GM11168 (cell line): ENCODE results near the gene EIF3B.
"Not testable (repeated sequence)": the region's sequence is repeated elsewhere in the genome, so short reads cannot be mapped to it uniquely, and the experiment has no call there.

Experiments used
- in situ Hi-C: fragments of 300-500 bp; cut with MboI; formaldehyde crosslinking; loops from one replicate; pipeline ENCODE4 v1.12.0; 2022; ENCODE audit warnings: low sequenced_read_pairs; ENCODE audit not compliant: unreplicated experiment

EIF3B gene

DNA sequence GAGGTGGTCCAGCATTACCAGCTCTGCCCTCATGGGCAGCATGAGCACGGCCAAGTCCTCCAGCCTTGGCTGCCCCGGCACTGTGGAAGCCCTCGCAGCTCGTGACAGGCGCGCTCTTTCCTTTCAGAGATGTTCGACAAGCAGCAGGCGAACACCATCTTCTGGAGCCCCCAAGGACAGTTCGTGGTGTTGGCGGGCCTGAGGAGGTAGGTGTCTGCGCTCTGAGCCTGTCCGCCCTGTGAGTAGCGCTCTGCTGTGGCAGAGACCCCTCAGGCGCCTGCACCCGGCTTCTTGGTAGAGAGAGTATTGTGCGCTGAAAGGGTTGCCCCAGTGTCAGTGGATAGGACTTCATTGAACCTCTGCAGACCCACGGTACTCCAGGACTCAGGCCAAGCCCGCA lies 19.8 kb downstream of the EIF3B start:
- in situ Hi-C loops: no loop called here

DNA sequence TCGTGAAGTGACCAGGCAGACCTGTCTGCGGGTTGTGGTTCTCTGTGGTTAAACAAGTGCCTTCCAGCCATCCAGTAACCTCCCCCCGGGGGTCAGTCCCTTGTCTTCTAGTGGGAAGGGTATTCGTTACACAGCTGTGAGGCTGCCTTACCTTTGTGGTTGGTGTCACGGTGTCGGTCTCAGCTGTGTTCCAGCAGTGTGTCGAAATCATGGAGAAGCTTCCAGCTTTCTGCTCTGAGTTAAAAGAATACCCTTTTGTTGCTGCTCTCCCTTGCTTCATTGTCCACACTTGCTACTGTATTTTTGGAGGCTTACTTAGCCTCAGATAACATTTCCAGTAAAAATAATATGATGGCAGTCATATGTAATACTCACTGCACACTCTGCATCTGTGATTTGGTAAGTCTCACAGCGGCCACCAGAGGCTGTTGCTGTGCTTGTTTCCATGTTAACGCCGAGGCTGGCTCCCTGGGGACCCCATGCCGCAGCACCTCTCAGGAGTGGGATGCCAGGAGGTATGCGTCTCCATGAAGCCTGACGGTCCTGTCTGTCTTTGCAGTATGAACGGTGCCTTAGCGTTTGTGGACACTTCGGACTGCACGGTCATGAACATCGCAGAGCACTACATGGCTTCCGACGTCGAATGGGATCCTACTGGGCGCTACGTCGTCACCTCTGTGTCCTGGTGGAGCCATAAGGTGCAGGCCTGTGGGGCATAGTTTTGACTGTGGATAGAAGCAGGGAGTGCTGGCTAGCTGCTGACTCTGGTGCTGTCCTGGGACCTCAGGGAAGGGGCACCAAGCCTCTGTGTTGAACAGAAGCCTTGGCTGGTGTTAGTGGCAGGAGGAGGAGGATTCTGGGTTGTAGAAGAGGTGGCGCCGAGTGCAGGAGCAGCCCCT lies 20.5 kb downstream of the EIF3B start:
- in situ Hi-C loops: no loop called here

DNA sequence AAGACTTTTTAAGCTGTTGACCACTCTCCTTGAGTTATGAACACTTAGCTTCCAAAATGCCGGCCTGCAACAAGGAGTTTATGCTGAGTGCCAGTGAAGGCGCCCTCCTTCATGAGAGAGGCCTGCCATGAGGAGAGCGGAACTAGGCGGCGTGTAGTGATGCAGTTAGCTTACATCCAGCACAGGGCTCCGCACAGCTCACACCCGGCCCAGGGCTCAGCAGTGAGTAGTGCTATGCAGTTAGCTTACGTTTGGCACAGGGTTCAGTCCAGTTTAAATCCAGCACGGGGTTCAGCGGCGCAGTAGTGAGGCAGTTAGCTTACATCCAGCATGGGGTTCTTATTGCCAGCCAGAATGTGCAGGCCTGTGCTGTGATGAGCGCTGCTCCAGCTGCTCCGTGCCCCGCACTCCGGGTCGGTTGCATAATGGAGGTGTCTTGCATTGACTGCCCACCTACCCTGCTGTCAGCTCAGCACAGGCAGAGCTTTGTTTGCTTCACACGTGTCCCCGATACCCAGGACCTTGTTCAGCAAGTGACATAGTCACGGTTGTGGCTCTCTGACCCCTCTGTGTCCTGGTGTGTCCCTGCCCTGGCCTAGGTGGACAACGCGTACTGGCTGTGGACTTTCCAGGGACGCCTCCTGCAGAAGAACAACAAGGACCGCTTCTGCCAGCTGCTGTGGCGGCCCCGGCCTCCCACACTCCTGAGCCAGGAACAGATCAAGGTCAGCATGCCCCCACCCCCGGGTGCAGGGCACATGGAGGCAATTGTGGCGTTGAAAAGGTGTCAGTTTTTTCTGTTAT lies 21.9 kb downstream of the EIF3B start:
- in situ Hi-C loops: no loop called here

DNA sequence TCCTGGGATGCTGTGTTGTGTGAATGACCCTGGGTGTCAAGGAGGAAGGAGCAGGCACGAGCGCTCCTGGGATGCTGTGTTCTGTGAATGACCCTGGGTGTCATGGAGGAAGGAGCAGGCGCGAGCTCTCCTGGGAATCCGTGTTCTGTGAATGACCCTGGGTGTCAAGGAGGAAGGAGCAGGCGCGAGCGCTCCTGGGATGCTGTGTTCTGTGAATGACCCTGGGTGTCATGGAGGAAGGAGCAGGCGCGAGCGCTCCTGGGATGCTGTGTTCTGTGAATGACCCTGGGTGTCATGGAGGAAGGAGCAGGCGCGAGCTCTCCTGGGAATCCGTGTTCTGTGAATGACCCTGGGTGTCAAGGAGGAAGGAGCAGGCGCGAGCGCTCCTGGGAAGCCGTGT lies 22.9 kb downstream of the EIF3B start:
- in situ Hi-C loops: not testable (repeated sequence)

DNA sequence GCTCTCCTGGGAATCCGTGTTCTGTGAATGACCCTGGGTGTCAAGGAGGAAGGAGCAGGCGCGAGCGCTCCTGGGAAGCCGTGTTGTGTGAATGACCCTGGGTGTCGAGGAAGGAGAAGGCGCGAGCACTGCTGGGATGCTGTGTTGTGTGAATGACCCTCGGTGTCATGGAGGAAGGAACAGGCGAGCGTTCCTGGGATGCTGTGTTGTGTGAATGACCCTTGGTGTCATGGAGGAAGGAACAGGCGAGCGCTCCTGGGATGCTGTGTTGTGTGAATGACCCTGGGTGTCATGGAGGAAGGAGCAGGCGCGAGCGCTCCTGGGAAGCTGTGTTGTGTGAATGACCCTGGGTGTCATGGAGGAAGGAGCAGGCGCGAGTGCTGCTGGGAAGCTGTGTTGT lies 23.5 kb downstream of the EIF3B start:
- in situ Hi-C loops: not testable (repeated sequence)

DNA sequence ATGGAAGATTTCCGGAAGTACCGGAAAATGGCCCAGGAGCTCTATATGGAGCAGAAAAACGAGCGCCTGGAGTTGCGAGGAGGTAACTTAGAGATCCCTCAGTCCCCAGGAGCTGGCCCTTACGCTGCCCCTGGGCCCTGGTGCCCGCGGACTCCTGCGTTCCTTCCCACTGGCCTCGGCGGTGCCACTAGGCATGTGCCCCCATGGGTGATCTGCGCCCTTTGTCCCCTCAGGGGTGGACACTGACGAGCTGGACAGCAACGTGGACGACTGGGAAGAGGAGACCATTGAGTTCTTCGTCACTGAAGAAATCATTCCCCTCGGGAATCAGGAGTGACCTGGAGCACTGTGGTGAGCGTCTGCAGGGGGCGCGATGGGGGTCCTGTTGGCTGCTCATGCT lies 24.5 kb downstream of the EIF3B start:
- in situ Hi-C loops: no loop called here

DNA sequence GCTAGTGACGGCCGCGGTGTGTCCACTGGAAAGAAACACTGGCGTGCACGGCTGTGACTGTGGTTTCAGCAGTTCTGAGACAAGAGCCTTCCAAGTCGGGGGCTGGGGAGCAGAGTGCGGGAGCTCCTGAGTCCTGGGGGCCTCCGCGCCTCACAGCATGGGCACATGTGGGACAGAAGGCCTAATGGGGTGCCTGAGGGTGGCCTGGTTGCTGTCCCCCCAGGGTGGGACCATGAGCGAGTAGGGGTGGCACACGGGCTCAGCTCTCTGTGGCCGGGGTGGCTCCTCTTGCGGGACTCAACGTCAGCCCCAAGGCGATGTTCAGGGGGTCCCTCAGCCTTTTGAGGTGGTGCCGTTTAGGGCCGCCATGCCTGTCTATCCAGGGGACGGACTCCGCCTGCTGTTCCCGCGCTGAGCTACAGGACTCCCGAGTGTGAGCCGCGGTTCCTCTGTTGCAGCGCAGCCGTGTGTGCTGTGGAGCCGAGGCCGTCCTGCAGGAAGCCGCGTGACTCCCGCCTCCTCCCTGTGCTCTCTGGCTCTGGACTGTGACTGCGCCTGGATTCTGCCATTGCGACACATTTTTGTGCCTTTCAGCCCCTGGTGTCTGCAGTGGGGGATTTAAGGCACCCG lies 25.3 kb downstream of the EIF3B start:
- in situ Hi-C loops: no loop called here

DNA sequence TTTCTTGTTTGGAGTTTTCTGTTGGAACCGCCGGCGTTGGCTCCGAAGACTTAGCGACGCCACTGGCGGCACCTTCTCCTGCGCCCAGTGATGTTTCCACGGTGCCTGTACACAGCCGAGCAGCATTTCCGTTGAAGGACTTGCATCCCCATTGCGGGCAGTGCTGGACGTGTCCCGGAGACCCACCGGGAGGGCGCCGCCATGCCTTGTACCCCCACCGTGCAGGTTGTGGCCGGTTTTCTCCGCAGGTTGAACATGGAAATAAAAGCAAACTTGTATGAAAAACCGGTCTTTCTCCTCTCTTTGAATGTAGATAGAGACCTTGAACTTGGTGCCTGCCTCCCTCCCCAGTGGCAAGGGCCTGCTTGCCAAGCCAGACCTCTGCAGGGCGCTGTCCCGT lies 25.8 kb downstream of the EIF3B start:
- in situ Hi-C loops: no loop called here

DNA sequence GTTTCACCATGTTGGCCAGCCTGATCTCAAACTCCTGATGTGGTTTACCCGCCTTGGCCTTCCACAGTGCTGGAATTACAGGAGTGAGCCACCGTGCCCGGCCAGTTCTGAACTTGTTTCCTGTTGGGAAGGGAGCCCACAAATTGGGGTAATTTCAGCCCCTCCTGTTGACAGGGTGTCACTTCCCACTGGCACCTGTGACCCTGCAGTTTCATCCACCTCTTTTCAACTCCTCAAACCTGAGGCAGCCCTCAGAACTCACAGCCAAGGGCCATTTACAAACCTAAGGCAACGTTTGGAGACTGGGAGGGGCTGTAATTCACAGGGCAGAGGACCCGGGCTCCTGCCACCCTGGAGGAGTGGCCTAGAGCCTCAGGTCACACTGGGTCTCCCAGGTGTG lies 26.6 kb downstream of the EIF3B start:
- in situ Hi-C loops: no loop called here

DNA sequence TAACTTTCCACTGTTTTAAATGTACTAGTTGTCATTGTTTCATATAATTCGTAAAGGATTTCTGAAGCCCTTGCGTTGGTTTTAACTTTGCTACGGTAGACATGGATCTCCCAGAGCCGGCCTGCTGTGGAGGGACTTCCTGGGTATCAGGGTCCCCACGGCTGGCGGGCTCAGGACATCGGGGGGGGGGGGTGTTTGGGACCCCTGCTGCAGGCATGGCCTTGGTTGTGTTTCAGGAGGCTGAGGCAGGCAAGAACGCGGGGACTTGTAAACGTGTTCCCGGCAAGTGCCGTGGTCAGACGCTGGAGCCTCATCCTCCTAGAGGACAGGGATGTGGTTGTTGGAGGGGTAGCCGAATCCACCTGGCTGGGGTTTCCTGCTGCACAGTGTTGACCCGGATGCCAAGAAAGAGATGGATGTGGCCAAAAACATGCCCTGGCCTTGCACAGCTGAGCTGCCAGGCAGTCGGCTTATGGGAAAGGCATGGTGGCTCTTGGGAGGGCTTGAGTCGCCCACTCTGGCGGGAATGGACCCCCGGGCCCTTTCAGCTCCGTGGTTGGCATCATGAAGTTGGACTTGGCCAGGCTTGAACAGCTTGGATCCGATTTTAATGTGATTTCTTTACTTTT lies 27.4 kb downstream of the EIF3B start:
- in situ Hi-C loops: no loop called here

DNA sequence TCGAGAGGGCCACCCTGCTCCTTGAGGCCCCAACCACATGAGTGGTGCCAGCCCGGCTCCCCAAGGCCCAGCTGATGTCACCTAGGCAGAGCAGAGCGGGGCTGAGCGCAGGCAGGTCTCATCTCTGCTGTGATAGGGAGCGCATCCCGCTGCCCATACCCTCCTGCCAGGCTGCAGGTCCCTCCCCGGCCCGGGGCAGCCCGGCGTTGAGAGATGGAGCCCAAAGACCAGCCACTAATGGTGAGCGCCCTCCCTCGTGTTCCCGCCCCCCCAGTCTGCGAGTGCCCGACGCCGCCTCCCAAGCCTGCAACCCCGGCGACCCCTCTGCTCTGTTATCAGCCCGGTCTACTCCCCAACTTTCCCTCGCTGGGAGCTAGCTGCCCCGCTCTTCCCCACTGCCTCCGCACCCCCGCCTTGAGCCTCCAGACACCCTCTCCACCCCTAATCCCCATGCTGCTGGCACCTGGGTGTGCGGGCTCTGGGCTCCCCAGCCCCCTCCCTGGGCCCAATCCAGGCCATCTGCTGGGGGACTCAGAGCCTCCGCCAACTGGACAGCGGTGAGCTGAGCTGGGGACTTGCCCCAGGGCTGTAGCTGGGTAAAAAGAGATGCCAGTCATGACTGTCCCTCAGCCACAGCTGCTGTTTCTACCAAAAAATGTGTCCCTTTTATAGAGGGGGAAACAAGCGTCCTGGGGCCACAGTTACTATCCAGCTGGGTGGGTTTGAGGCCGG lies 29.1 kb downstream of the EIF3B start:
- in situ Hi-C loops: no loop called here

DNA sequence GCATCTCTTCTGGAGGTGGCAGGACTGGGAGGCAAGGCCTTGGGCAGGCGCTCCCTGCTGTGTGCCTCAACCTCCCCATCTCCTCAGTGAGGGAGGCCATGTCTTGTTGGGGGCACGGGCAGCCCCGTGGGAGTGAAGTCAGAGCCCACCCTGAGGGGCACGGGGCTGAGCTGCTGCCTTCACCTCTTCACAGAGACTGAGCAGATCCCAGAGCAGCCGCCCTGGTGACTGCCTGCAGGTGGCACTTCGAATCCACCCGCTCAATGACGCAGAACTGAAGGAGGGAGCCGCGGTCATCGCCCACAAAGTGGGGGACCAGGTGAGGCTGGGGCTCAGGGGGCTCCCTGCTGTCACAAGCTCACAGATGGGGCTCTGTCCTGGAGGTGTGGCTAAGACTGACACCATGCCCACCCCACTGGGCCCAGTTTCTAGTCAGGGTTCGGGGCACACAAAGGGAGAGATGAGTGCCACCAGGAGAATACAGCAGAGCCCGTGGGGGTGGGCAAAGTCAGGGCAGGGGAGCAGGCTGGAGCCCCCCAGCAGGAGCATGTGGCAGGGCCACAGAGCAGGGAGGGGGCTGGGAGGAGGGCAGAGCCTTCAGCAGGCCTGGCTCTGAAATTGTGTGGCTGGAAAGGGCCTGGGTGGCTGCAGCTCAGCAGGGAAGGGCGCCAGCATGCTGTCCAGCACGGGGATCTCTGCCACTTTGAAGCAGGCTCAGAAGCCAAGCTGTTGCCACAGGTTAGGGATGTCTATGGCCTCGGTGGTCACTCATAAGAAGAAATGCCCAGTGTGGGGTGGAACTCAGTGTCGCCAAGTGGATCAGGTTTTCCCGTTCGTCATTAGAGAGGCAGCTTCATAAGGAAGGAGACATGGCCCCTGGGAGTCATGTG lies 30.0 kb downstream of the EIF3B start:
- in situ Hi-C loops: no loop called here

DNA sequence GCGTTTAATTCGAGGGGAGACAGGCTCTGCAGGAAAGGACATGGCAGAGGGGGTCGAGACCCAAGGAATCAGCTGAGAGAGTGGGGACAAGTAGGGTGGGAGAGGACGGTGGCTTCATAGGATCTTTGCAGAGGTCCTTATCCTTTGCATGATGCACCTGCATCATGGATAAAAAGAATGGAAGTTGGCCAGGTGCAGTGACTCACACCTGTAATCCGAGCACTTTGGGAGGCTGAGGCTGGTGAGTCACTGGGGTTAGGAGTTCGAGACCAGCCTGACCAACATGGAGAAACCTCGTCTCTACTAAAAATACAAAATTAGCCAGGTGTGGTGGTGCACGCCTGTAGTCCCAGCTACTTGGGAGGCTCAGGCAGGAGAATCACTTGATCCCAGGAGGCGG lies 31.5 kb downstream of the EIF3B start:
- in situ Hi-C loops: not testable (repeated sequence)

DNA sequence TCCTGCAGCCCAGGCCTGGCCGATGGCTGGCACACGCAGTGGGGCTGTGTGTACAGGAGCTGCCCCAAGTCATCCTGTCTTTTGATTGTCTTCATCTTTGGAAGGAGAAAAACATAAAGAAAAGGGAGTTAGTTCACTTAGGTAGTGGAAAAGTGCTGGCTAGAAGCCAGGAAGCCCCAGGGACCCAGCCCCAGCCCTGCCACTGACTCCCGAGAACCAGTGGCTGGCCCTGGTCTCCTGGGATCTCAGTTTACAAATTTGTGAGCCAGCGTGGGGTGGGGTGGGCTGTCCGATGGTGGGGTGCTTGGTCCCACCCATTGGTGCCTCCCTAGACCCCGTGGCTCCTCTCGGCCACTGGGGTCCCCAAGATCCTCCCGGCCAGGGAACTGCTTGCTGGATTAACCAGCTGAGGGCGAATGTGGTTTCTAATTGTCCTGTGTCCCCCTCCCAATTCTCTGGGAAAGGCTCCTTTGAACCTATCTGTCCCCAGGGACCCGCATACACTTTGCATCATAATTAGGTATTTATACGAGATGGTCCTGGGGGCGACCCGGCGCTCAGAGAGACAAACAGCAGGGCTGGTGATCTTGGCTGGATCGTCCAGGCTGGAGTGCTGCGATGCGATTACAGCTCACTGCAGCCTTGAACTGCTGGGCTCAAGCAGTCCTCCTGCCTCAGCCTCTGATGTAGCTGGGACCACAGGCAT lies 32.5 kb downstream of the EIF3B start:
- in situ Hi-C loops: no loop called here

DNA sequence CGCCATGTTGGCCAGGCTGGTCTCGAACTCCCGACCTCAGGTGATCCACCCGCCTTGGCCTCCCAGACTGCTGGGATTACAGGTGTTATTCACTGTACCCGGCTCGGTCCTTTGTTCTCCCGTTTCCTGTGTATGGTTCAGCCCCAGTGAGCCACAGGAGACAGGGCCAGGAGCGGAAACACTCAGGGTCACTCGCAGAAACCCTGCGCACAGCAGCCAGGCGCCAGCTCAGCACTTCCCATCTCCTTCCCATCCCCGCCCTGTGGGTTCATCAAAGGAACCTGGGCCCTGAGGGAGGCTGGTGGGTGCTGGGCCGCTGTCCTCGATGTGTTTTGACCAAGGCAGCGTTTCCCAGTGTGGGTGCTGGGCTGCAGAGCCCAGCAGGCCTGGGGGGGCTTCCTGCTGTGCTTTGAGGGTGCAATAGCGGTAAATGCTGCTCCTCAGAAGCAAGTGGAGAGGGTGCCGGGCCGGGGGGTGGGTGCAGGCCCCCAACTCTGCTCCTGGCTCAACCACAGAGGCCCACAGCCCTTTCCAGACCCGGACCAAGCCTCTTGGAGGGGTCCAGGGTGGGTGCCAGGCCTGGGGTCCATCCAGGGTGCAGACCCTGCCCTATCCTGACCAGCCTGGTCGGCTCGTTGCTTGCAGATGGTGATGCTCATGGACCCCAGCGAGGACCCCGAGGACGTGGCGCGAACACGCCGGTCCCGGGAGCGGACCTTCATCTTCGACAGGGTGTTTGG lies 33.4 kb downstream of the EIF3B start:
- in situ Hi-C loops: no loop called here

DNA sequence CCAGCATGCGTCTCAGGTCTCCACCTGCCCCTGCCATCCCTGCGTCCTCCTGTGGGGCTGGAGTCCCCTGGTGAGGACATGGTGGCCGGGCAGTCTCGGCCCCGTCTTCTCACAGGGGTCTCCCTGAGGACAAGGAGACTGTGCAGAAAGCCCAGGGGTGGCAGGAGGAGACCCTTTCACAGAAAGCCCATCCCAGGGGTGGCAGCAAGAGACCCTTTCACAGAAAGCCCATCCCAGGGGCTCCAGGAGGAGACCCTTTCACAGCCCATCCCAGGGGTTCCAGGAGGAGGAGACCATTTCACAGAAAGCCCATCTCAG lies 34.0 kb downstream of the EIF3B start:
- in situ Hi-C loops: no loop called here

DNA sequence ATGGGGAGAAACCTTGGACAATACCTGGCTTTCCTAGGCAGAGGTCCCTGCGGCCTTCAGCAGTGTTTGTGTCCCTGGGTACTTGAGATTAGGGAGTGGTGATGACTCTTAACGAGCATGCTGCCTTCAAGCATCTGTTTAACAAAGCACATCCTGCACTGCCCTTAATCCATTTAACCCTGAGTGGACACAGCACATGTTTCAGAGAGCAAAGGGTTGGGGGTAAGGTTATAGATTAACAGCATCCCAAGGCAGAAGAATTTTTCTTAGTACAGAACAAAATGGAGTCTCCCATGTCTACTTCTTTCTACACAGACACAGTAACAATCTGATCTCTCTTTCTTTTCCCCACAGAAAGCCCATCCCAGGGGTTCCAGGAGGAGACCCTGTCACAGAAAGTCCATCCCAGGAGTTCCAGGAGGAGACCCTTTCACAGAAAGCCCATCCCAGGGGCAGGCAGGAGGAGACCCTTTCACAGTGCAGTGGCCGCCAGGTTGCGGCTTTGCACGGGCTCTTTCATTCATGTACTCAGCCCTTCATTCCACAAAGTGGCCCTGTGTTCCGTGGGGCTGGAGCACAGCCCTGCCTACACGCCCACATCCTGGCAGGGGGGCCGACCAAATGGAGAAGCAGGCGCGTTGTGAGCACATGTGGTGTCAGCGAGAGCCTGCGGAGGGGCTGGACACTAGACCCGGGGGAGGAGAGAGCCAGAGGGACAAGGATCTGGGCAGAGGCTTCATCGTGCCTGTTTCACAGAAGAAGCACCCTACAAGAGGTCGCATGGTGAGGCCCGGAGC lies 35.6 kb downstream of the EIF3B start:
- in situ Hi-C loops: not testable (repeated sequence)
